Measurements from ENCODE around the gene TEKTIP1. TPM values are rescaled to one million over a fixed set of nuclear protein-coding genes. Genes with fewer than 3 reads are reported as not detected.

TEKTIP1 gene
- total and polyA plus RNA-seq, 2 experiments from 2014 or later: 5.4 to 5.9 TPM

GRCh38 chr19:3524078-3524842 lies 14.7 kb upstream of the TEKTIP1 start:
- TF ChIP-seq, protein P1, sequence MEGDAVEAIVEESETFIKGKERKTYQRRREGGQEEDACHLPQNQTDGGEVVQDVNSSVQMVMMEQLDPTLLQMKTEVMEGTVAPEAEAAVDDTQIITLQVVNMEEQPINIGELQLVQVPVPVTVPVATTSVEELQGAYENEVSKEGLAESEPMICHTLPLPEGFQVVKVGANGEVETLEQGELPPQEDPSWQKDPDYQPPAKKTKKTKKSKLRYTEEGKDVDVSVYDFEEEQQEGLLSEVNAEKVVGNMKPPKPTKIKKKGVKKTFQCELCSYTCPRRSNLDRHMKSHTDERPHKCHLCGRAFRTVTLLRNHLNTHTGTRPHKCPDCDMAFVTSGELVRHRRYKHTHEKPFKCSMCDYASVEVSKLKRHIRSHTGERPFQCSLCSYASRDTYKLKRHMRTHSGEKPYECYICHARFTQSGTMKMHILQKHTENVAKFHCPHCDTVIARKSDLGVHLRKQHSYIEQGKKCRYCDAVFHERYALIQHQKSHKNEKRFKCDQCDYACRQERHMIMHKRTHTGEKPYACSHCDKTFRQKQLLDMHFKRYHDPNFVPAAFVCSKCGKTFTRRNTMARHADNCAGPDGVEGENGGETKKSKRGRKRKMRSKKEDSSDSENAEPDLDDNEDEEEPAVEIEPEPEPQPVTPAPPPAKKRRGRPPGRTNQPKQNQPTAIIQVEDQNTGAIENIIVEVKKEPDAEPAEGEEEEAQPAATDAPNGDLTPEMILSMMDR (IDR thresholded peaks at IDR 0.05; ENCODE audit: low read depth, low read length): no peak
- H3K36me3 ChIP-seq: peaks cover 27% of the 10 kb centered on the region
- no peaks in the 10 kb centered on the region for H3K9me3 ChIP-seq (ENCODE audit: low read depth)
- no peak overlapping the region for H3K4me3 ChIP-seq
- no peaks in the 10 kb centered on the region for H3K4me1 ChIP-seq (ENCODE audit: low read depth)
- DNase-seq (ENCODE audit: low read depth in 1 of 2, low spot score in 1 of 2): no peak
- no peak overlapping the region for H3K27ac ChIP-seq
- H3K27me3 ChIP-seq: no peaks in the 10 kb centered on the region

DNA sequence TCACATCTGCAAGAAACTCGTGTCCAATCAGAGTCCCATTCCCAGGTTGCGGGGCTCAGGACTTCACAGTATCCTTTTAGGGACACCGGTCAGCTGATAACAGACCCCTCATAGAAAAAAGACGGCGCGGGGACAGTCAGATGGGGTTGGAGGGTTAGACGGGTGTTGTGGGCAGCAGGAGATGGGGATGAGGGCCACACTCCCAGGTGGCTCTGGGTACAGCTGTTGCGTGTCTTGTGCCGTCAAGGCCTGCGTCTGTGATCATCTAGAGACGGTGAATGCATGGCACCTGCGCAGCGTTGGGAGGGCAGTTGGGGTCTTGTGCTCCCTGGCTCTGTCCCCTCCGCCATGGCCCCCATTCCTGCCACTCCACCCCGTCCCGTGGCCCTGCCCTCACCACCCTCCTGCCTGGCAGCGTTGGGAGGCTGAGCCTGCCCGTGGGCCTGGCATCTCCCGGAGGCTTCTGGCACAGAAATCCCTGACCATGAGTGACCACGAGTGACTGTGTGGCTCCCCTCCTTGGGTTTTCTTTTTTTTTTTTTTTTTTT lies 14.0 kb upstream of the TEKTIP1 start:
- Histone ChIP-seq H3K9me3 (ENCODE audit: low read depth) (no peaks in the 10 kb centered on the region), H3K4me1 (ENCODE audit: low read depth) (no peaks in the 10 kb centered on the region), H3K4me3 (no peak overlapping the region), H3K27ac (no peak overlapping the region), H3K27me3 (no peaks in the 10 kb centered on the region), H3K36me3 (peaks cover 27% of the 10 kb centered on the region)
- TF ChIP-seq, protein P1 (IDR thresholded peaks at IDR 0.05; ENCODE audit: low read depth, low read length): no peak
- DNase-seq (ENCODE audit: low read depth in 1 of 2, low spot score in 1 of 2): no peak

DNA sequence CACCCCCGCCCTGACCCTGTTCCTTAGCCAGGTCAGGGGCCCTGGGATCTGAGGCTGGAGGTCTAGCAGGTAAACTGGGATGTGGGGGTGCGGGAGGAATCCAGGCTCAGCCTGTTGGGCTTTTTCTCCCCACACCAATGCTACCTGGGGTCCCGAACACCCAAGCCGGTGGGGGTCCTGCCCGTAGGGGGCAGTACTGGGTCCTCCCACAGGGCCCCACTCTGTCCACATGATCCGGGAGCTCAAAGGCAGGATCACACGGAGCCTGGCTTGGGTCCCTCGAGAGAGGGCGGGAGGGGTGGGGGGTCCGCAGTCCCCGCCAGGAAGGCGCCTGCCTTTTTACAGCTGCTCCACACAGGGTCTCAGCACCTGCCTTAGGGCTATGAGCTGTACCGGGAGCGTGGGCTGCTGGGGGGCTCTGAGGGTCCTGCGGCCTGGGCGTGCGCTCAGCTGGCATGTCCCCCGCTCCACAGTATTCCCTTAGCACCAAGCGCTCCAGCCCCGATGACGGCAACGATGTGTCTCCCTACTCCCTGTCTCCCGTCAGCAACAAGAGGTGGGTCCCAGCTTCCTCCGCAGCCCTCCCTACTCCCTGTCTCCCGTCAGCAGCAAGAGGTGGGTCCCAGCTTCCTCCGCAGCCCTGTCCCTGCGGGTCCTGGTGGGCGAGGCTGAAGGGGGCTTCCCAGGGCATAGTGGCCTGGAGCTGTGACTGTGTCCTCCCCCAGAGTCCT lies 12.3 kb upstream of the TEKTIP1 start:
- TF ChIP-seq, protein P1 (IDR thresholded peaks at IDR 0.05; ENCODE audit: low read depth, low read length): peak; percentile 7
- H3K27ac ChIP-seq: no peak overlapping the region
- H3K9me3 ChIP-seq (ENCODE audit: low read depth): no peaks in the 10 kb centered on the region
- H3K4me1 ChIP-seq (ENCODE audit: low read depth): no peaks in the 10 kb centered on the region
- peaks cover 27% of the 10 kb centered on the region for H3K36me3 ChIP-seq
- no peaks in the 10 kb centered on the region for H3K27me3 ChIP-seq
- H3K4me3 ChIP-seq: no peak overlapping the region
- no peak for DNase-seq (ENCODE audit: low read depth in 1 of 2, low spot score in 1 of 2)

DNA sequence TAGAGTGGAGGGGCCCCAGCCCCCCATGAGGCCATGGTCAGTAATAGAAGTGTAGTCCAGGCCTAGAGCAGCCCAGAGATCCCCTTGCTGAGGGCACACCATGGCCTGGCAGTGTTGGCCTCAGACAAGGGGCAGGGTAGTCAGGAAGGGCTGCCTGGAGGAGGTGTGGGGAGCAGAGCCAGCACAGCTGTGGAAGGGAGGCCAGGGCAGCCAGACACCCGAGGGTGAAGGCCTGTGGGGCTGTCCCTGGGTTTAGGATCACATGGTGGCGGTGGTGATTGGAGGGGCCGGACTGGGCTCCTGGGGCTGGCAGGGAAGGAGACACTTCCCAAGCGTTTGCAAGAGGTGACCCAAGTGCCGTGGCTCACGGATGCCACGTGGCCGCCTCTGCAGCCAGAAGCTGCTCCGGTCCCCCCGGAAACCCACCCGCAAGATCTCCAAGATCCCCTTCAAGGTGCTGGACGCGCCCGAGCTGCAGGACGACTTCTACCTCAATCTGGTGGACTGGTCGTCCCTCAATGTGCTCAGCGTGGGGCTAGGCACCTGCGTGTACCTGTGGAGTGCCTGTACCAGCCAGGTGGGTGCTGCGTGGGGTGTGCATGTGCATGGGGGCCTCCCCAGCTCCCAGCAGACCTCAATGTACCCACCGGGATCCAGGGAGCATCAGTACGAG lies 11.6 kb upstream of the TEKTIP1 start:
- Histone ChIP-seq H3K36me3 (peaks cover 31% of the 10 kb centered on the region), H3K4me3 (no peak overlapping the region), H3K4me1 (ENCODE audit: low read depth) (no peaks in the 10 kb centered on the region), H3K27me3 (no peaks in the 10 kb centered on the region), H3K9me3 (ENCODE audit: low read depth) (no peaks in the 10 kb centered on the region), H3K27ac (no peak overlapping the region)
- TF ChIP-seq, protein P1 (IDR thresholded peaks at IDR 0.05; ENCODE audit: low read depth, low read length): no peak
- DNase-seq (ENCODE audit: low read depth in 1 of 2, low spot score in 1 of 2): no peak

DNA sequence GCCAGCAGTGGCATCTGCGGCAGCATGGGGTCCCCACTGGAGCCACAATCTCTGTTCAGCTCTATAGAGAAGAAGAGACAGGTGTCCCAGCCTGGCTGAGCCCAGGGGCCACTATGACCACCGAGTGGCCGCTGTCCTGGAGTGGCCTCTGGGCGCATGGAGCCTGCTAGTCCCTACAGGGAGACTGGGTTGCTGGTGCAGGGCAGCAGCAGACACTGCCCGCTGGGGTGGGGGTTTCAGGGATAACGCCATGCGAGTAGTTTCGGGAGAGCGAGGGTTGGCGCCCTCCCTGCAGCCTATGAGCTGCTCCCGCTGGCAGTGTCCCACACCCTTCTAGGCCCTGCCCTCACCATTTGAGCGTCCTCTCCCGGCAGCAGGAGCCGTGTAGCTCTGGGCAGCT lies 10.9 kb upstream of the TEKTIP1 start:
- no peak overlapping the region for H3K27ac ChIP-seq
- DNase-seq (ENCODE audit: low read depth in 1 of 2, low spot score in 1 of 2): no peak
- no peaks in the 10 kb centered on the region for H3K9me3 ChIP-seq (ENCODE audit: low read depth)
- H3K36me3 ChIP-seq: peaks cover 38% of the 10 kb centered on the region
- H3K4me1 ChIP-seq (ENCODE audit: low read depth): no peaks in the 10 kb centered on the region
- H3K27me3 ChIP-seq: no peaks in the 10 kb centered on the region
- TF ChIP-seq, protein P1 (IDR thresholded peaks at IDR 0.05; ENCODE audit: low read depth, low read length): no peak
- H3K4me3 ChIP-seq: no peak overlapping the region

All from cardiac muscle cell (in vitro differentiated cells and primary cell).